GM12892 (cell line): Measurements from ENCODE around the gene EPB41L4A.
"Not testable (repeated sequence)": the region's sequence is repeated elsewhere in the genome, so short reads cannot be mapped to it uniquely, and the experiment has no call there.

Source experiments
- DNase-seq: peaks from one replicate; pipeline ENCODE4 v3.0.0; 2011; ENCODE audit not compliant: insufficient read length
- FAIRE-seq: peaks from 2 replicates; lab custom pipeline; 2011; peaks lifted over from hg19 to GRCh38; lab: Jason Lieb, UNC
- POLR2A ChIP-seq: IDR thresholded peaks from 2 replicates; pipeline ENCODE4 v1.6.1; 2011; ENCODE audit warnings: low read depth, low read length, control low read depth
- POLR2AphosphoS5 ChIP-seq: IDR thresholded peaks from 2 replicates; pipeline ENCODE4 v1.6.1; 2011; ENCODE audit warnings: low read depth, low read length, control low read depth
- TAF1 ChIP-seq: IDR thresholded peaks from 2 replicates; pipeline ENCODE4 v1.6.1; 2011; ENCODE audit warnings: low read depth, mild to moderate bottlenecking, control low read depth, low read length, borderline replicate concordance

The EPB41L4A gene

GRCh38 chr5:112208699-112209615 lies 210.1 kb downstream of the EPB41L4A start:
- DNase-seq = no peak
- TF ChIP-seq POLR2A (no peak), POLR2AphosphoS5 (no peak), TAF1 (no peak)
- FAIRE-seq = no peak

DNA sequence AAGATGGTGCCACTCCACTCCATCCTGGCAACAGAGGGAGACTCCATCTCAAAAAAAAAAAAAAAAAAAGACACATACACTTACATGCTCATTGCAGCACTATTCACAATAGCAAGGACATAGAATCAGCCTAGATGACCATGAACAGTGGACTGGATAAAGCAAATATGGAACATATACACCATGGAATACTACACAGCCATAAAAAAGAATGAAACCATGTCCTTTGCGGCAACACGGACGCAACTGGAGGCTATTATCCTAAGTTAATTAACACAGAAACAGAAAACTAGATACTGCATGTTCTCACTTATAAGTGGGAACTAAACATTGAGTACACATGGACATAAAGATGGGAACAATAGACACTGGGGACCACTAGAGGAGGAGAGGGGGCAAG lies 210.9 kb downstream of the EPB41L4A start:
- FAIRE-seq, DNase-seq: not testable (repeated sequence)

GRCh38 chr5:112205846-112206245 lies 213.2 kb downstream of the EPB41L4A start:
- FAIRE-seq (no peak), DNase-seq (no peak)
- TF ChIP-seq POLR2AphosphoS5 = no peak
- TF ChIP-seq POLR2A = no peak
- TF ChIP-seq TAF1 = no peak

- DNase-seq (no peak), FAIRE-seq (no peak)
- TF ChIP-seq POLR2AphosphoS5 (no peak), POLR2A (no peak), TAF1 (no peak)
These were observed 215.8 kb downstream of the EPB41L4A start for GRCh38 chr5:112203229-112203628.

- FAIRE-seq (no peak), DNase-seq (no peak)
- TF ChIP-seq POLR2A (no peak), POLR2AphosphoS5 (no peak)
These were observed 216.4 kb downstream of the EPB41L4A start for GRCh38 chr5:112202694-112203093.

DNA sequence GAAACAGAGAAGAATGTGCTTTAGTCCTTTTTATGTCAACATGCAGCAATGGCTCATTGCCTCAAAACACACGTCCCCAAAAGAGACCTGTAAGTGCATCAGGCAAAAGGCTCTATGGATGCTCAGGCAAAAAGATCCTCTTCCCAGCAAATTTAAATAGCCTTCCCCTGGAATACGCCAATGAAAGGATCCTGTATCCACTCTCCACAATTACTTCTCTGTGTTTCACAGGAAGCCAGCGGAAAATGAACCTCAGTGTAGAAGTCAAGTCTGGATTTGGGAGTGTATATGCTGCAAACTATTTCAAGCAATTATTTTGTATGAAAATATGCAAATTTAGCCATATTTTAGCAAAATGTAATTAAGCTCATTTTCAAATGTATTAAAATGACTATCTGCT lies 217.9 kb downstream of the EPB41L4A start:
- TF ChIP-seq TAF1 = no peak
- TF ChIP-seq POLR2A = no peak
- TF ChIP-seq POLR2AphosphoS5 = no peak
- DNase-seq (no peak), FAIRE-seq (no peak)

DNA sequence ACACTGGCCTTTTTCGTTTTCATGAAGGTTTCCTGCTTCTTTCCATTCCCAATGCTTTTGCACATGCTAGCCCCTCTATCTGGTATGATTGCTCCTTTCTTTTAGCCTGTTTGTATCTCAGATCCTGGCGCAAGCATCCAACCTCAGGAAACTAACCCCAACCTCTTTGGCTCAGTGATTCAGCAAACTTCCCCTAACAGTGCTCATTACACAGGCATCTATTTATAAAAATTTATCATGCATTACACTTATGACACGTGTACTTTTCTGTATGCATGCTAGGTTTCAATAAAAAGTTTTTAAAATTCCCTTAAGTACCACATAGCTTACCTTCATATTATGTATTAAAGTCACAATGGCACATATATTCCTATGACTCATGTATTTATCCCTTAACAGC lies 218.9 kb downstream of the EPB41L4A start:
- no peak for FAIRE-seq
- TF ChIP-seq POLR2A (no peak), POLR2AphosphoS5 (no peak), TAF1 (no peak)
- DNase-seq = no peak

GRCh38 chr5:112196584-112196983 lies 222.5 kb downstream of the EPB41L4A start:
- TF ChIP-seq POLR2AphosphoS5 = no peak
- no peak for FAIRE-seq
- DNase-seq = no peak

DNA sequence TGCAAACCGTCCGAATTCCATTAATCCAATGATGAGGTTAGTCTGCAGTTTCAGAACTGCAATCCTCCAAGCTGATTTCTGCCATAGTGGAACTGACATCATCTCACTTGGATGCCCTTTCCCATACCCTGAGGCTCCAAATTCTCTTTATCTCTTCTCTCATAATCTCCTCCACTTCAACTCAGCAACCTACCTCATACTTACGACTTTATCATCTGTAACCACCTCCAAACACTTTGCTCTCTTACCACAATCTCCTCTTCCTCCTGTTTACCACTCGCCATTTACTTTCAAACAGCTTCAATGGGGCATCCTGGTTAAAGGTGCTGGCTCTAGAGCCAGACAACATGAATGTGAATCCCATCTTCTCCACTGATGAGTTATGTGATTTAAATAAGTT lies 223.2 kb downstream of the EPB41L4A start:
- FAIRE-seq = no peak
- TF ChIP-seq POLR2A (no peak), TAF1 (no peak), POLR2AphosphoS5 (no peak)
- DNase-seq = no peak

DNA sequence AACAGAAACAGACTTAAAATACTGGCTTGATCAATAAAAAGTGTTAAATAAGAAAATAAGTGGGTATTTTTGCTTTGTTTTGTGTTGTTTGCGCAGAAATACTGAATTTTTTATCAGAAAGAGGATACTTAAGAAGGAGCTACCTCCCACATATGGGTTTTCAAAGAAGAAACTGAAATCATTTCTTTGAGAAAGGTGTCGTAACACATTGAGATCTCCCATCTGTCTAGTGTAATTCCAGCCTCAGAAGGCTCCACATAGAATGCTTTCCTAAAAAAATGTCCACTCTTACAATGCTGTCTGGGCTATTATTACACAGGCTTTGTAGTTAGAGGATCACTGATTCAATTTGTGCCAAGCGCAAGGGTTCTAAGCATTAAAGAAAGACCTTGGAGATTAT lies 226.2 kb downstream of the EPB41L4A start:
- FAIRE-seq = no peak
- TF ChIP-seq POLR2A (no peak), TAF1 (no peak), POLR2AphosphoS5 (no peak)
- DNase-seq = no peak

- FAIRE-seq (no peak), DNase-seq (no peak)
- TF ChIP-seq TAF1 = no peak
- no peak for TF ChIP-seq POLR2AphosphoS5
- no peak for TF ChIP-seq POLR2A
These were observed 227.0 kb downstream of the EPB41L4A start for GRCh38 chr5:112192072-112192471.

DNA sequence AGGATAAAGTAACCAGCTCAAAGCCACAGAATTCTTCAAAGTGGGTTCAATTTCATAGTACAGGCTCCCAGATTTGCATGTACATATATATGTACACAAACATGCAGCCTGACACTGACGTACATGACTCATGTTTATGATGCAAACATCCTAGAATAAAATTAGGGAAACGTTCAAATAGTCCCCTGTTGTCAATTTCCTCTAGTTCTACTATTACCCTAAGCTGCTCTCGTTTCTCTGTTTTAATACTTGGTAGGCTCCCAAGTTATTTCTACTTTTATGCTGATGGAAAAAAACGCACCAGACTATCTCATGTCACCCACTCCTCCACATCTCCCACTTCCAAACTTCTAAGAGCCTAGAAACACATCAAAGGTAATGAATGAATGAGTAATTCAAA lies 229.7 kb downstream of the EPB41L4A start:
- FAIRE-seq = no peak
- DNase-seq = no peak
- TF ChIP-seq POLR2A = no peak
- no peak for TF ChIP-seq TAF1
- TF ChIP-seq POLR2AphosphoS5 = no peak
